ENCODE measurements around the gene SERTAD4.

SERTAD4 gene

DNA sequence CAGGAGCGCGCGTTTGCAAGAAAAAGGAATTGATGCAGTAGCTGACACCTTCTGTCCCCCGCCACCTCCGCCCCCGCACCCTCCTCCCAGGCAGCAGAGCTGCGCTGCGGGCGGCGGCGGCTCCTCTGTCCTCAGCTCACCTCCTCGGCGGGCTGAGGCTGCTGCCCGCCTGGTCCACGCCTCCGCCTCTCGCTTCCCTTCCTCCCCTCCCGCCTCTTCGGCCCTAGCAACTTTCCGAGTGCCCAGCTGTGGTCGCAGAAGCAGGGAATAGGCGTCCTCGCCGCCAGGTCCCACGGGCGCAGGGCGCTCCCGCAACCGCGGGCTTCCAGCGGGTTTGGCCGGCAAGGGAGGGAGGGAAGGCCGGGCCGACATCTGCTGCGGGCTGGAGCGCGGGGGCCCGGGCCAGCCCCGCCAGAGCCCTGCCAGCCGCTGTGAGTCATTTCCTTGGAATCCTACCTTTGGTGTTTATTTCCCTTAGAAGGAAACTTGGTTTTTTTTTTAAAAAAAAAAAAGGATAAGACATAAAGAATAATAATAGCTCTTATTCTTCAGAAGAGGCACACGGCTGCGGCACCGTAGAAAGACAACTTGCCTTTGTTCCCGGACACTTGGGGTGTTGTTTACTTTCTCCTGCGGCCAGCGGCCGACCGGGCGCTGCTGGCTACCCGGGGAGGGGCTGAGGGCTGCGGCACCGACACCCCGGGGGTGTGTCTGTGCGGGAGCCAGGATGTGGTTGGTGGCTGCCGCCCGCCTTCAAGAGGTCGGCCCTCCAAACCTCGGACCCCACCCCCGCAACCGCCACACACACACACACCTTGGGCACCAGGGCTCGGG lies 1.1 kb downstream of the SERTAD4 start:
- no peak for DNase-seq

- no peak for DNase-seq
Measured at GRCh38 chr1:210234329-210234757, 1.7 kb downstream of the SERTAD4 start.

DNA sequence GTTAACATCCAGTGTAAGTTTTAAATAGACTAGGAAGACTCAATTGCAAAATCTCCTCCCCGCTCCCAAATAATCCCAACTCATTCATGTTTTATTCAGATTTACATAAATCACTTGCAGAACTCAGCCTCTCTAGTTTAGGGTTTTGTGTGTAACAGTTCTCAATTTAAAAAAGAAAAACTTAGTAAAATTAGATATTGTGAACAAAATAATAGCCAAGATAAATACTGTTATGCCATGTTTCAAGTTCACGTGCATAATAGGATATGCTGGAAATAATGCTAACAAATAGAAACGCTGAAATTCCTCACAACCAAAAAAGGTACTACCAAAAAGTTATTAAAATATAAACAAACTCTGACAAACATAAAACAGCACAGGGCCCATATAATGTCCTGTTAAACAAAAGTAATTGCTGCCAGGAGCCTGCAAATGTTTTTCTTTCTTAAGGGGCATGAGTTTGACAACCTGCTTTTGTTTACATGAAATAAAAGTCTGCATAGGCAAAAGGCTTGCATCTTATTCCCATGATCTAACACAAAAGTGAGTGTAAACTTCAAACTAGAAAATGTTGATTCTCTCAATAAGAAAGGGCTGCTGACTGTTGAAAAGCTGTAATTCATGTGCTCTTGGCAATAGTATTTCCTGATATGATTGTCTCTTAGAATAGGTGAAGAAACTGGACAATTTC lies 2.9 kb downstream of the SERTAD4 start:
- DNase-seq, result no peak

GRCh38 chr1:210236386-210236839 lies 3.8 kb downstream of the SERTAD4 start:
- DNase-seq, result no peak

- DNase-seq, result no peak
Measured at GRCh38 chr1:210236840-210237409, 4.3 kb downstream of the SERTAD4 start.

DNA sequence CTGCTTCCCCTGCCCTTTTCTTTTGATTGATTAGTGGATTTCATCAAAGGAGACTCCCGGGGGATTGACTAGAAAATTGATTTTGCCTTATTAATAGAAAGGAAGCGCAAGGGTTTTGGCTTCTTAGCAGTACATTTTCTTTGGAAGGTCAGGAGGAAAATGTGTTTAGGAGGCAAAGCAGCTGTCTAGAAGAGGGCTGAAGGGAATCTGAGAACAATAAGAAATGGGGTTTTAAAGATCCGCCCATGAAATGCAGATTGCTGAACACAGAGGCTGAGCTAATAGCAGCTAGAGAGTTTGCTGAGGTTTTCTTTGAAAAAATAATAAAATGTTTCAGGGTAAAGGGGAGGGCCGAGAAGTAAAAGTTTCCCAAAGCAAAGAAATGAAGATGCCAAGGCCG lies 4.9 kb downstream of the SERTAD4 start:
- no peak for DNase-seq

DNA sequence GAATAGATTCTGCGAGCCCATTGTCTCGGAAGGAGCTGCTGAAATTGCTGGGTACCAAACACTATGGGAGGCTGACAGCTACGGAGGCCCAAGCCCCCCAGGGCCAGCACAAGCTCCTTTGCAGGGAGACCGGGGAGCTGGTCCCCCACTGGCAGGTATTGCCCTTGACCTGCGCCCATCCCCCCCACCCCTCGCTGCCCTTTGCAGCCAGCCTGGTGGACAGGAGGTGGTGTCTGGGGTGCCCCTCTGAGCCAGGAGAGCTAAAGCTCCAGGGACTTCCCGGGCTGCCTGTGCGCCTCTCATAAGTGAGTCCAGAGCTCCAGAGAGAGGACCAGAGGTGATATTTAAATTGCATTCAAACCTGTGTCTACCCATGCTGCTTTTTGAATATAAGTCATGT lies 5.4 kb downstream of the SERTAD4 start:
- DNase-seq, result no peak

GRCh38 chr1:210239349-210240111 lies 6.9 kb downstream of the SERTAD4 start:
- DNase-seq, result no peak

GRCh38 chr1:210241121-210241520 lies 8.5 kb downstream of the SERTAD4 start:
- DNase-seq, result no peak

- no peak for DNase-seq
Measured at GRCh38 chr1:210244746-210245367, 12.3 kb downstream of the SERTAD4 start.

DNA sequence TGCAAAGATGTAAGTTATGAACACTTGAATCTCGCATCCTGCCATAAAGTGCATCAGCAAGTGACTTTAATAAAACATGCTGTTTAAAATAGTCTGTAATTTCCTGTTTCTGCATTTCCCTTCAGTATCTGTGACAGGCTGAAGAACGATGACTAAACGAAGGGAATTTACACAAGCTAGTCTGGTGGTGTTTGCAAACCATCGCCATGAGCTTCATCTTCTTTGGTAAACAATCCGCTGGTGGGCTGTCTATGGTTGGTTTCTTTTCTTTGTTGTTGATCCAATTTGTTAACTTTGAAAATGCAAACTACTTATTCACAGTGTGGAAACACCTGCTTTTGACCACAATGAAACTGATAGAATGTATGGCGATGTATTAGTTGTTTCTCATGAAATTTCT lies 13.9 kb downstream of the SERTAD4 start:
- no peak for DNase-seq

GRCh38 chr1:210248341-210248740 lies 15.7 kb downstream of the SERTAD4 start:
- no peak for DNase-seq

DNA sequence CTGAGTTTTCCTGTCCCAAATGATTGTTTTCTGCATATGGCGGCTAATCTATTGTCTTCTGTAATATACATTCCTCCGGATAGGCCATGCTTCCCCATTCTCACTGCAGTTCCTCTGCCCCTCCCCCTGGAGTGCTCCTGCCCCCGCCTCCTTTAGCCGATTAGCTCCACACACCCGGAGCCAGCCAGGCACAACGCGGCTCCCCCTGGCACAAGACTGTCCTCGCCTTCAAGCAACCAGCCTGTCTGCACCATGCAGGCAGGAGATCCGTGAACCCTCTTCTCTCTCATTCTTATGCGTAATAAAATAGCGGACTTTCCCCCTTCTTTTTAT lies 18.0 kb downstream of the SERTAD4 start:
- no peak for DNase-seq

GRCh38 chr1:210250998-210251679 lies 18.5 kb downstream of the SERTAD4 start:
- no peak for DNase-seq

GRCh38 chr1:210251680-210252490 lies 19.3 kb downstream of the SERTAD4 start:
- DNase-seq, result no peak

- no peak for DNase-seq
Measured at GRCh38 chr1:210252621-210253051, 20.0 kb downstream of the SERTAD4 start.

GRCh38 chr1:210254298-210254697 lies 21.7 kb downstream of the SERTAD4 start:
- no peak for DNase-seq

GRCh38 chr1:210257698-210258529 lies 25.3 kb downstream of the SERTAD4 start:
- DNase-seq, result no peak

DNA sequence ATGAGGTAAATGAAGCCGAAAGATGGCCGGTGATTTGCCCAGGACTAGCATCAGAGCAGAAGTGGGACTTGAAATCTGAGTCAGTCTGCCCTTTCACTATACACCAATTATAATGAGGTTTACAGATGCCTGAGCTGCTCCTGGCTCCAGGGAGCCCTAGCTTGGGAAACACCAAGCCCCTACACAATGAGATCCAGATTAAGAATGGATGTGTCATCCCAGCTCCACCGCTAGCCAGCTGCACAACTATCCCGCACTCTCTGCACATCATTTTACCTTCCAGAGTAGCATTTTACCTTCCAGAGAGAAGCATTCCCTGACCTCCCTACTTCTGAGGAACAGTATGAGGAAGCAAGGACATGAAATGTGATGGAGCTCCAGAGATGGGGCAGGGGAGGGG lies 27.0 kb downstream of the SERTAD4 start:
- no peak for DNase-seq

DNA sequence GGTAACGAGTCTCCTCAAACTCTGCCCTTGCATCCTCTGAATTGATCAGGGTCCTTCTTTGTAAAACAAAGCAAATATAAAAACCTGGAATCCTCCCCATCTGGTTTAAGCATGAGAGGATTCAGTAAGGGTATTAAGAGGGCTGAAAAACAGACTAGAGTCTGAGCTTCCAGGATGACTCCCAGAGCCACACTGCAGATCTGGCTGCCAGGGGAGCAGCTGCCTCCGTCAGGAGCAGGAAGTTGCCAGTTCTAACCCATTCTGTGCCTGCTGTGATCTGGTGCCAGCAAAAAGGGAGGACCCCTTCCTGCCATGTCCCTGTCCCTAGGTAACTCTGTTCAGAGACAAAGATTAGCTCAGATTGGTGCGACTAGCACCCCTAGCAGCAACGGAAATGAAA lies 27.5 kb downstream of the SERTAD4 start:
- DNase-seq, result no peak

All from bone marrow (tissue), 2 donors.